ENCODE data around the gene POLR3GL. TPM values are rescaled to one million over a fixed set of nuclear protein-coding genes. Genes with fewer than 3 reads are reported as not detected.

The POLR3GL gene
- total RNA-seq, 1 donor from 2014 or later: 22.9 TPM

DNA sequence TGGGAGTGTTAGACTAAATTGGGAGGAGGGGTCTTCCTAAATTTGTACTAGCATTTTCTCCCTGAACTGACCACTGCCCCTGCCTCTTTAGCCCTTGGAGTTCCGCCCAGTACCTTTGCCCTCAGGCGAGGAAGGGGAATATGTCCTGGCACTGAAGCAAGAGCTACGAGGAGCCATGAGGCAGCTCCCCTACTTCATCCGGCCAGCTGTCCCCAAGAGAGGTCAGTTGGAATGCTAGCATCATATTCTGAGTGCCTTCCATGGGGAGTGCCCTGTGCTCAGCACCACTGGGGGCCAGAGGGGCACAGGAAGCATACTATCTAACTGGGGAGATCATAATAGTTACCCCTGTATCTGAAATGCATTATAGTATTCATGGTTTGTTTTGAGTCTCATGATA, 10.7 kb downstream of the POLR3GL start:
- TF ChIP-seq, protein P1, sequence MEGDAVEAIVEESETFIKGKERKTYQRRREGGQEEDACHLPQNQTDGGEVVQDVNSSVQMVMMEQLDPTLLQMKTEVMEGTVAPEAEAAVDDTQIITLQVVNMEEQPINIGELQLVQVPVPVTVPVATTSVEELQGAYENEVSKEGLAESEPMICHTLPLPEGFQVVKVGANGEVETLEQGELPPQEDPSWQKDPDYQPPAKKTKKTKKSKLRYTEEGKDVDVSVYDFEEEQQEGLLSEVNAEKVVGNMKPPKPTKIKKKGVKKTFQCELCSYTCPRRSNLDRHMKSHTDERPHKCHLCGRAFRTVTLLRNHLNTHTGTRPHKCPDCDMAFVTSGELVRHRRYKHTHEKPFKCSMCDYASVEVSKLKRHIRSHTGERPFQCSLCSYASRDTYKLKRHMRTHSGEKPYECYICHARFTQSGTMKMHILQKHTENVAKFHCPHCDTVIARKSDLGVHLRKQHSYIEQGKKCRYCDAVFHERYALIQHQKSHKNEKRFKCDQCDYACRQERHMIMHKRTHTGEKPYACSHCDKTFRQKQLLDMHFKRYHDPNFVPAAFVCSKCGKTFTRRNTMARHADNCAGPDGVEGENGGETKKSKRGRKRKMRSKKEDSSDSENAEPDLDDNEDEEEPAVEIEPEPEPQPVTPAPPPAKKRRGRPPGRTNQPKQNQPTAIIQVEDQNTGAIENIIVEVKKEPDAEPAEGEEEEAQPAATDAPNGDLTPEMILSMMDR (IDR thresholded peaks at IDR 0.05): no peak
- intact Hi-C loops (cut with DNase I): loop anchor here (5.0 kb wide), 1 partner anchor 83 kb away; no protein-coding TSS in a partner anchor
- H3K4me1 ChIP-seq: peaks cover 17 to 28% of the 10 kb centered on the region in 2 donors
- no peak overlapping the region for H3K4me3 ChIP-seq
- no peak overlapping the region for H3K27ac ChIP-seq
- H3K27me3 ChIP-seq: no peaks in the 10 kb centered on the region
- H3K36me3 ChIP-seq: peaks cover 0 to 3% of the 10 kb centered on the region in 2 donors
- peak in 1 of 2 donors; percentile 56 for DNase-seq (ENCODE audit: low spot score in 2 of 2)
- H3K9me3 ChIP-seq: no peaks in the 10 kb centered on the region

DNA sequence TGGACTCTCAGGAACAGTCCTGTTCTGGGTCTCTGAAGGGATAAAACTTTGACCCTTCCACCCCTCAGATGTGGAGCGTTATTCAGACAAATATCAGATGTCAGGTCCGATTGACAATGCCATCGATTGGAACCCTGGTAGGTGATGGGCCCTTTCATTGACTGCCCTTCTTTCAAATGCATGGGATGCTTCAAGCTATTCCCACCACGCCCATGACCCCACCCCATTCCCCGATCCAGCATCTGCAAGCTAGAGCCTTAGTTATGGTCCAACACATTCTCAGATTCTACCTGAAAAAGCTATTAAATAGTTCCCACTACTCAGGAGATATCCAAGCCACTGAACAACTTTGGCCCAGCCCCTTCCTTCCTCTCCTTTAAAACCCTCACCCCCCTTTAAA, 12.5 kb downstream of the POLR3GL start:
- intact Hi-C loops (cut with DNase I): loop anchor here (1.0 to 5.0 kb wide), 3 partner anchors 30 to 85 kb away; no protein-coding TSS in a partner anchor
- no peak overlapping the region for H3K4me3 ChIP-seq

DNA sequence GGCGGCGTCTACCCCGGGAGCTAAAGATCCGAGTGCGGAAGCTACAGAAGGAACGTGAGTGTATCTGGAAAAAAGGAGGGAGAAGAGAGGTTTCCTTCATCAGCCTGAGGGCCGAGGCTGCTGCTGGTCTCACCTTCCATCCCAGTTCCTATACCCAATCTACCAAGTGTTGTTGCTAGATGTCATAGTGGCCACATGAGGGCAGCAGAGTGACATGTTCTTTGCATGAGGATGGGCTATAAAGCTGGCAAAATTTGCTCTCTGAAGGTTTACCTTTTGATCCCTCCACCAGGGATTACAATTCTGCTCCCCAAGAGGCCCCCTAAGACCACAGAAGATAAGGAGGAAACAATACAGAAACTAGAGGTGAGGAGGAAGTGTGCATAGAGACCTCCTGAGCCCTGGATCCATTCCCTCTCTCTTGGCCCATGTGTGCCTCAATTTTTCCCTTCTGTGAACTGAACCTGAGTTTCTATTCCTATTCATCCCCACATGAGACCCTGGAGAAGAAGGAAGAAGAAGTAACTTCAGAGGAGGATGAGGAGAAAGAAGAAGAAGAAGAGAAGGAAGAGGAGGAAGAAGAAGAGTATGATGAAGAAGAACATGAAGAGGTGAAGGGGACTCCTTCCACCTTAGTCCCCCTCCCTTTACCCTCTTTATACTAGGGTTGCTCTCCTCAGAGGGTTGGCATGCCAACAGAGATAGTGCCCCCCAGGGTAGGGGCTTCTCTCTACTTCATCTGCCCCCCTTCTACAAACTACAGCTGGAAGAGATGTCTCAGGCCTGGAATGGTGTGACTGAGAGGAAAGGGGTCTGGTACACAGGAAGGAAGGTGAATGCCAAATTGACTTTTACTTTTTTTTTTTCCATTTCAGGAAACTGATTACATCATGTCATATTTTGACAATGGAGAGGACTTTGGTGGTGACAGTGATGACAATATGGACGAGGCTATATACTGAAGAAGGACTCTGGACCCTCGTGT, 13.3 kb downstream of the POLR3GL start:
- TF ChIP-seq, protein P1 (IDR thresholded peaks at IDR 0.05): peak; percentile 83 to 88 (median 84)

More for the DNA sequence above, 12.5 kb downstream of the POLR3GL start:
- Histone ChIP-seq H3K27me3 (no peaks in the 10 kb centered on the region), H3K27ac (peak overlapping the region; percentile 90 to 98), H3K9me3 (no peaks in the 10 kb centered on the region), H3K4me1 (peaks cover 23 to 43% of the 10 kb centered on the region in 2 donors), H3K36me3 (peaks cover 0 to 3% of the 10 kb centered on the region in 2 donors)
- TF ChIP-seq, protein P1 (IDR thresholded peaks at IDR 0.05): no peak
- peak in 1 of 2 donors; percentile 60 for DNase-seq (ENCODE audit: low spot score in 2 of 2)

DNA sequence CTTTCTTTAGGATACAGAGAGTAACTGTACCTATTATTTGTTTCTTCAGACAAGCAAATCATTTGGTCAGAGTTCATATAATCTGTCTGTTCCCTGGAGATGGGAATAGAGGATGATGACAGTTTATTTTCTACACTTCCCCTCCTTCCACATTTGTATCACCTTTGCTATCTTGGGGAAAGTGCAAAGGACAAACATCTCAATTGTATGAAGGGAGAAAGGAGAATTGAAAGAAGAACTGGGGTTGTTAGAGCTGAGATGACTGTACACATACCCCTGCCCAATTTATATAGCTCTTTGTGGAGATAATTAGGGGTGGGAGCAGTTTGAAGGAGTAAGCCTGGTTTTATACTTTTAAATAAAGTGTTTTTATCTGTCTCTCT, 14.0 kb downstream of the POLR3GL start:
- Histone ChIP-seq H3K4me1 (peaks cover 33 to 56% of the 10 kb centered on the region in 2 donors), H3K27me3 (no peaks in the 10 kb centered on the region), H3K4me3 (peak overlapping the region; percentile 35 to 37), H3K9me3 (no peaks in the 10 kb centered on the region), H3K27ac (peak overlapping the region; percentile 90 to 98), H3K36me3 (peaks cover 0 to 3% of the 10 kb centered on the region in 2 donors)
- intact Hi-C loops (cut with DNase I): loop anchor here (5.0 kb wide), 1 partner anchor 86 kb away; no protein-coding TSS in a partner anchor
- DNase-seq (ENCODE audit: low spot score in 2 of 2): no peak
- TF ChIP-seq, protein P1 (IDR thresholded peaks at IDR 0.05): no peak

More for the DNA sequence above, 13.3 kb downstream of the POLR3GL start:
- peaks cover 0 to 3% of the 10 kb centered on the region in 2 donors for H3K36me3 ChIP-seq
- no peaks in the 10 kb centered on the region for H3K27me3 ChIP-seq
- no peaks in the 10 kb centered on the region for H3K9me3 ChIP-seq
- intact Hi-C loops (cut with DNase I): loop anchor here (1.0 to 5.0 kb wide), 3 partner anchors 30 to 85 kb away; no protein-coding TSS in a partner anchor
- DNase-seq (ENCODE audit: low spot score in 2 of 2): peak in 1 of 2 donors; percentile 90
- H3K27ac ChIP-seq: peak overlapping the region; percentile 90 to 98
- H3K4me3 ChIP-seq: peak overlapping the region in 1 of 2 donors; percentile 10
- H3K4me1 ChIP-seq: peaks cover 27 to 49% of the 10 kb centered on the region in 2 donors

DNA sequence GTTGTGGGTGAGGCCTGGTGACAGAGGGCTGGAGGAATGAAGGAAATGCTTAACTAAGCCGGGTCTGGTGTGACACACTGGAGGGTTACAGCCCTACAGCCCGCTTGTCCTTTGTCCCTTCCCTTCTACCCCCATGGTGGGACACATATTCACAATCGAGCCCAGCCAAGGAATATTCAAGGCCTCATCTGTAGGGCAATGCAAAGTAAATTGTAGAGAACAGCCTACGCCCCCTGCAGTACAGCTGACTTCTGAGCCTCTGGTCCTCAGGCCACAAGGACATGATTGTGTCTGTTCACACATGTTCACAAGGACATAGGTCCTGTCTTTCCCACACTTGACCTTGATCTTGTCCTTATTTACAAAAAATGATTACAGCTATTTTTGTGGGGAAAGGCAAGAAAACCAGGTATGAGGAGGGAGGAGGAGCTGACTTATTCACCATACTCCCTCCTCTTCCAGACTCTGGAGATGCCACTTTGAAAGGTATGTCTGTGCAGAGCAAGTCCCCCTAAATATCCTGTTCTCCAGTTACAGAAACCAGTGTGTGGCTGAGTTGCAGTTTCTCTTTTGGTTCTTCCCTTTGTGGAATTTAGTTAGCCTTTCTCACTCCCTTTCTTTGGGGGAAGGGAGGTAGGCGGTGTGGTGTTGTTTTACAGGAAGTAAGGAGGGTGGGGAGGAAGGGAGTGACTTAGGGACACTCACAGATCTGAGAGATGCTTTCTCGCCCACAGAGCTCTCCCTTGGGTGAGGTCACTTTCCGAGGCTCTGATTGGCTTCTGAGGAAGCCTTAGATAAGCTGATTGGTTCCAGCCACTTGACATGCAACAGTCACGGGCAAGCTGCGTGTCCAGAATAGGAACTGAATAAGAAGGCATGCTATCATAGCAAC, 14.6 kb downstream of the POLR3GL start:
- Histone ChIP-seq H3K4me1 (peaks cover 36 to 63% of the 10 kb centered on the region in 2 donors), H3K27me3 (no peaks in the 10 kb centered on the region), H3K27ac (peak overlapping the region; percentile 90 to 98), H3K4me3 (peak overlapping the region; percentile 35 to 37), H3K9me3 (no peaks in the 10 kb centered on the region), H3K36me3 (peaks cover 0 to 3% of the 10 kb centered on the region in 2 donors)
- intact Hi-C loops (cut with DNase I): loop anchor here (1.0 to 5.0 kb wide), 3 partner anchors 17 to 87 kb away; partner anchors contain the start of gene TXNIP
- TF ChIP-seq, protein P1 (IDR thresholded peaks at IDR 0.05): peak in 1 of 3 experiments; percentile 23
- peak; percentile 94 to 99 for DNase-seq (ENCODE audit: low spot score in 2 of 2)
